Brain microvascular endothelial cell (primary cell): ENCODE data around the gene TPP1.

ENCODE experiments used
- DNase-seq: peaks from one replicate; pipeline ENCODE4 v3.0.0-alpha.2; 2020
- H3K27ac ChIP-seq: fragments of 250-450 bp; sonication (Bioruptor Pico); 2 replicates; pipeline ENCODE4 v1.5.1; 2020; ENCODE audit warnings: mild to moderate bottlenecking, moderate library complexity
- H3K27me3 ChIP-seq: fragments of 250-450 bp; sonication (Bioruptor Pico); replicated peaks from 2 replicates; pipeline ENCODE4 v1.5.1; 2020; ENCODE audit warnings: mild to moderate bottlenecking
- H3K36me3 ChIP-seq: fragments of 250-450 bp; sonication (Bioruptor Pico); replicated peaks from 2 replicates; pipeline ENCODE4 v1.5.1; 2020; ENCODE audit warnings: mild to moderate bottlenecking
- H3K4me3 ChIP-seq: 2 replicates; pipeline ENCODE4 v1.5.1; 2011; ENCODE audit warnings: low read depth, mild to moderate bottlenecking, control low read depth, low read length, moderate library complexity
- in situ Hi-C: cut with HindIII; loops from 2 replicates; pipeline ENCODE4 v1.10.0; 2017; ENCODE audit warnings: low sequenced_read_pairs, low pct_ligation_motif_present
- TF ChIP-seq, protein P1 (sequence below): IDR thresholded peaks from 2 replicates; pipeline ENCODE4 v1.5.1; 2011; ENCODE audit warnings: low read depth, mild to moderate bottlenecking, moderate library complexity, low read length, control low read depth, inconsistent platforms; ENCODE audit errors: missing control alignments

TPP1 gene

DNA sequence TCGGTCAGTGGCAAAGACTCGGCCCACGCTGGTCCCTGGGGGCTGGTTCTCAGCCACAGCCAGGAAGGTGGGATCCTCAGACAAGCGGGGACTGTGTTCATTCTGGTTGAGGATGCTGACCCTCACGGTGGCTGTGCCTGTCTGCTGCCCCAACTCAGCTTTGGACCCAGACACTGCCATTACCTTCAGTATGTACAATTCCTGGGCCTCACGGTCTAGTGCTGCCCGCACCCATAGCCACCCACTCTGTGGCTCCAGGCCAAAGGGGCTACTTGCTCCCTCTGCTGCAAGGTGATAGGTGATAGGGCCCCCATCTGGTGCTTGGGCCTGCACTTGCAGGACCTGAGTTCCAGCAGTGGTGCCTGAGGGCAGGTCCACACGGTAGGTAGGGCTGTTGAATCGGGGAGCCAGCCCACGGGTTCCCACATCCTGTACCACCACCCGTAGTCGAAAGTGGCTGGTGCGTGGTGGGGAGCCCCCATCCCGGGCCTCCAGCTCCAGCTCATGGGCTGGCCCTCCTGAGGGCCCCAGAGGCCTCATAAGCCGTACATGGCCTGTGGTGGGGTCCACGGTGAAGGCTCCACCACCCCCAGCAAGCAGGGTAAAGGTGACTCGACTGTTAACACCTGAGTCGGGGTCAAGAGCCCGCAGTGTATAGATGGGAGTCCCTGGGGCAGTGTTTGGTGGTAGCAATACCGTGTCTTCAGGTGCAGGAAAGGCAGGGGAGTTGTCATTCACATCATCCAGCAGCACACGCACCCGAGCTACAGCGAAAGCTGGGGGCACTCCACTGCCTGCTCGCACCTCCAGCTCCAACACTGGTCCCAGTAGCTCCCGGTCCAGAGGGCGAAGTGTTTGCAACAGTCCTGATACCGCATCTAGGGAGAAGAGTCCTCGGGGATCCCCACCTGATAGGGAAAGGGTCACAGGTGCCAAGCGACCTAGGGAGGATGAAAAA, 13.2 kb upstream of the TPP1 start:
- TF ChIP-seq, protein P1, sequence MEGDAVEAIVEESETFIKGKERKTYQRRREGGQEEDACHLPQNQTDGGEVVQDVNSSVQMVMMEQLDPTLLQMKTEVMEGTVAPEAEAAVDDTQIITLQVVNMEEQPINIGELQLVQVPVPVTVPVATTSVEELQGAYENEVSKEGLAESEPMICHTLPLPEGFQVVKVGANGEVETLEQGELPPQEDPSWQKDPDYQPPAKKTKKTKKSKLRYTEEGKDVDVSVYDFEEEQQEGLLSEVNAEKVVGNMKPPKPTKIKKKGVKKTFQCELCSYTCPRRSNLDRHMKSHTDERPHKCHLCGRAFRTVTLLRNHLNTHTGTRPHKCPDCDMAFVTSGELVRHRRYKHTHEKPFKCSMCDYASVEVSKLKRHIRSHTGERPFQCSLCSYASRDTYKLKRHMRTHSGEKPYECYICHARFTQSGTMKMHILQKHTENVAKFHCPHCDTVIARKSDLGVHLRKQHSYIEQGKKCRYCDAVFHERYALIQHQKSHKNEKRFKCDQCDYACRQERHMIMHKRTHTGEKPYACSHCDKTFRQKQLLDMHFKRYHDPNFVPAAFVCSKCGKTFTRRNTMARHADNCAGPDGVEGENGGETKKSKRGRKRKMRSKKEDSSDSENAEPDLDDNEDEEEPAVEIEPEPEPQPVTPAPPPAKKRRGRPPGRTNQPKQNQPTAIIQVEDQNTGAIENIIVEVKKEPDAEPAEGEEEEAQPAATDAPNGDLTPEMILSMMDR: no peak
- no peaks in the 10 kb centered on the region for H3K36me3 ChIP-seq
- H3K27me3 ChIP-seq: no peaks in the 10 kb centered on the region
- H3K27ac ChIP-seq: no peak overlapping the region
- no peak for DNase-seq
- no peak overlapping the region for H3K4me3 ChIP-seq
- in situ Hi-C loops: no loop called here

DNA sequence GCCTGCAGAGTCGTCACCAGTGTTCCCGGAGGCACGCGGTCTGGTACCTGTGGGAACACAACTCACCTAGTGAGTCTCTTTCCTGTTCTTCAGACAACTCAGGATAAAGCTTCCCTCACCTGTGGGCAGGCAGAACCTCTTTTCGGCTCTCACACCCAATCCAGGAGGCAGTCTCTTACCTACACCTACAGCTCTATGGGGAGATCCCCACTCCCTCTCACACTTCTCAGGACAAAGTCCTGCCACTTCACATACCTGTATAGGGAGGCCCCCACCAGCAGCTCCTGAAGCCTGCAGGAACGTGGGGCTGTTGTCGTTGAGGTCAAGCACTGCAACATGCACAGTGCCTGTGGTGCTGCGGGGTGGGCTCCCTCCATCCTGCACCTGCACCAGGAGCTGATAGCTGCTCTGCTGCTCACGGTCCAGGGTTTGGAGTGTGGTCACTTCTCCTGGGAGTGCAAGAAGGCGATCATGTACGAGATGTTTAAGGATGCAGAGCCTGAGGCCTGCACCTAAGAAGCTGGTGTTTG, 12.2 kb upstream of the TPP1 start:
- Histone ChIP-seq H3K27ac (no peak overlapping the region), H3K27me3 (no peaks in the 10 kb centered on the region), H3K4me3 (no peak overlapping the region), H3K36me3 (no peaks in the 10 kb centered on the region)
- DNase-seq: no peak
- in situ Hi-C loops: no loop called here
- TF ChIP-seq, protein P1: no peak

DNA sequence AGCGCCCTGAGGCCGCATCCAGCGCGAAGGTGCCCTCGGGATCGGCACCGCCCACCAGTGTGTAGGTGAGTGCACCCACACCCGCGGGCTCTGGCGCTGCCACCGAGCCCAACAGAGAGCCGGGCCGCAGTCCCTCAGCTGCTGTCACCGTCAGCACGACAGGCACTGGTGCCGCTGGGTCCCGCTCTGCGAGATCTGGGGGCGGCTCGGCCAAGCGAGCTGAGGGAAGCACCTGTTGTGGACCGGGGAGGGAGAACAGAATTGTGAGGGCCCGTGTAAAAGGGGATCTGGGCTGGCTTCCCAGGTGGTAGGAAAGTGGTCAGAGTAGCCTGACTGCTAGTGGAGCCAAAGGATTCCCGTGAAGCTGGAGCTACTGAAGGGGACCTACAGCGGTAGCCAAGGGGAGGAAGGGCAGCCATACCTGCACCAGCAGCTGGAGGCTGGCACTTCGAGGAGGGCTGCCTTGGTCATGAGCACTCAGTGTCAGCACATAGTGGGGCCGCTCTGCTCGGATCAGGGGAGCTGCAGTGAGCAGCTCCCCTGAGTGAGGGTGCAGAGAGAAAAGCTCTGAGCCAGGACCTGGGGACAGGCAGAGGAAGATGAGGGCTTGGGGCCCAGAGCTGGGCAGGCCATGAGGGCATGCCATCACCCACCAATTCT, 11.5 kb upstream of the TPP1 start:
- Histone ChIP-seq H3K36me3 (no peaks in the 10 kb centered on the region), H3K27ac (no peak overlapping the region), H3K4me3 (no peak overlapping the region), H3K27me3 (no peaks in the 10 kb centered on the region)
- TF ChIP-seq, protein P1: no peak
- in situ Hi-C loops: no loop called here
- DNase-seq: no peak

DNA sequence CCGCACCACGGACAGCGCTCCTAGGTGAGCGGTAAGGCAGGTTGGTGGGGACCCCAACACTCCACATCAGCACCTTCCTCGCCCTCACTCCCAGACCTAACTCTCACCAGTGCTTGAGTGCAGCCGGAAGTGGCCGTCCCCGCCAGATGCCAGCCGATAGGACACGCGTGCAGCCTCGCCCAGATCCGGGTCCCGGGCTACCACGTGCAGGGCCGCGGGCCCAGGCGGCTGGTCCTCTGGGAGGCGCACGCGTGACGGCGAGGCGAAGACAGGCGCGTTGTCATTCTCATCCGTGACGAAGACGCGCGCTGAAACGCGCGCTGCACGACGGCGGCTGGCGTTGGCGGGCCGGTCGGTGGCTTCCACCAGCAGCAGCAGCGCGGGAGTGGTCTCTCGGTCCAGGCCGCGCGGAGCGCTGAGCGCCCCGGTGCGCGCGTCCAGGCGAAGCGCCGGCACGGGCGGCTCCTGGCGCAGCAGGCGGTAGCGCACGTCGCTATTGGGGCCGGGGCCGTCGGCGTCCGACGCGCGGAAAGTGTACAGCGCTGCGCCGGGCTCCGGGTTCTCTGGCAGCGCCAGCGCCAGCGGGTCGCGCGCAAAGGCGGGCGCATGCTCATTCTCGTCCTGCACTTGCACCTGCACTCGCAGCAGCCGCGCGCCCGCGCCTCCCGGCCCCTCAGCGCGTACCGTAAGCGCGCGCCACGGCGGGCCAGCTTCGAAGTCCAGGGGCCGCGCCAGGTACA, 10.8 kb upstream of the TPP1 start:
- no peaks in the 10 kb centered on the region for H3K27me3 ChIP-seq
- in situ Hi-C loops: no loop called here
- H3K36me3 ChIP-seq: no peaks in the 10 kb centered on the region
- no peak overlapping the region for H3K4me3 ChIP-seq
- no peak for DNase-seq
- H3K27ac ChIP-seq: no peak overlapping the region
- TF ChIP-seq, protein P1: no peak

DNA sequence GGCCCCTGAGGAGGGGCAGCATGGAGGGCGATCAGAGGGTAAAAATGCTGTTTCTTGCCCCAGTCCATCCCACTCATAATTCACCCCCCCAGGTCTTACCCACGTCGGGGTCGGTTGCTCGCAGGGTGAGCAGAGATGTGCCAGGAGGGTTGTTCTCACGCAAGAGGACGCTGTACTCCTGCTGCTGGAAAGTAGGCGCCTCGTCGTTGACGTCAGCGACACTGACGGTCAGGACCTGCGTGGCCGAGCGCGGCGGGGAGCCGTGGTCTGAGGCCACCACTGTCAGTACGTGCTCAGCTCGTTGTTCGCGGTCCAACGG, 10.3 kb upstream of the TPP1 start:
- H3K27ac ChIP-seq: no peak overlapping the region
- in situ Hi-C loops: no loop called here
- H3K27me3 ChIP-seq: no peaks in the 10 kb centered on the region
- TF ChIP-seq, protein P1: no peak
- no peak for DNase-seq
- no peaks in the 10 kb centered on the region for H3K36me3 ChIP-seq
- no peak overlapping the region for H3K4me3 ChIP-seq
